Panc1 (cell line): ENCODE results near the gene ABCG8.

Experiments
- SIN3A ChIP-seq: IDR thresholded peaks from 2 replicates; pipeline ENCODE4 v1.6.1; 2012; ENCODE audit warnings: low read depth, mild to moderate bottlenecking, low read length, moderate library complexity, borderline replicate concordance; ENCODE audit not compliant: insufficient read depth
- TF ChIP-seq, protein P1 (sequence below): fragments of 450-650 bp; IDR thresholded peaks from 2 replicates; pipeline ENCODE4 v1.5.1; 2017; ENCODE audit warnings: mild to moderate bottlenecking

GRCh38 chr2:43812006-43812405 lies 26.8 kb upstream of the ABCG8 start:
- TF ChIP-seq, protein P1, sequence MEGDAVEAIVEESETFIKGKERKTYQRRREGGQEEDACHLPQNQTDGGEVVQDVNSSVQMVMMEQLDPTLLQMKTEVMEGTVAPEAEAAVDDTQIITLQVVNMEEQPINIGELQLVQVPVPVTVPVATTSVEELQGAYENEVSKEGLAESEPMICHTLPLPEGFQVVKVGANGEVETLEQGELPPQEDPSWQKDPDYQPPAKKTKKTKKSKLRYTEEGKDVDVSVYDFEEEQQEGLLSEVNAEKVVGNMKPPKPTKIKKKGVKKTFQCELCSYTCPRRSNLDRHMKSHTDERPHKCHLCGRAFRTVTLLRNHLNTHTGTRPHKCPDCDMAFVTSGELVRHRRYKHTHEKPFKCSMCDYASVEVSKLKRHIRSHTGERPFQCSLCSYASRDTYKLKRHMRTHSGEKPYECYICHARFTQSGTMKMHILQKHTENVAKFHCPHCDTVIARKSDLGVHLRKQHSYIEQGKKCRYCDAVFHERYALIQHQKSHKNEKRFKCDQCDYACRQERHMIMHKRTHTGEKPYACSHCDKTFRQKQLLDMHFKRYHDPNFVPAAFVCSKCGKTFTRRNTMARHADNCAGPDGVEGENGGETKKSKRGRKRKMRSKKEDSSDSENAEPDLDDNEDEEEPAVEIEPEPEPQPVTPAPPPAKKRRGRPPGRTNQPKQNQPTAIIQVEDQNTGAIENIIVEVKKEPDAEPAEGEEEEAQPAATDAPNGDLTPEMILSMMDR = no peak
- TF ChIP-seq SIN3A = no peak
